Measurements from ENCODE around the gene SELPLG. TPM values are rescaled to one million over a fixed set of nuclear protein-coding genes. Genes with fewer than 3 reads are reported as not detected.

Gene SELPLG
- total RNA-seq, 4 donors from 2014 or later, result 2.5 to 10.1 (median 5.6) TPM

DNA sequence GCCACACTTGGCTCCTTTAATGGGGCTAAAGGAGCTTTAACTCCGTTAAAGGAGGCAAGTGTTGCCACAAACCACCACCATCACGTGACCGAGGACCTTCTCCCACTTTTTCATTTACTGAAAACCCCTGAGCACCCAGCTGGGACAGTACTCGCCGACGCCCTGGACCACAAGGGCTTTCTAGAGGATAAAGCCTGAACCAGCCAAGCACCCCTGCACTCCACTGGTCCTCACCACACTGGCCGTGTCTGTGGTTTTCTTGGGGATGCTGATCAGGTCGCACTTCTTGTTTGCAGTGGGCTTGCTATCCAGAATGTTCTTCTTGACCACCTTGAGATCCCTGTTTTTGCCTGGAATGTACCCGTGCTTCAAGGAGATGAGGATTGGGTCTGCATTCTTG, 14.7 kb upstream of the SELPLG start:
- TF ChIP-seq, protein P1, sequence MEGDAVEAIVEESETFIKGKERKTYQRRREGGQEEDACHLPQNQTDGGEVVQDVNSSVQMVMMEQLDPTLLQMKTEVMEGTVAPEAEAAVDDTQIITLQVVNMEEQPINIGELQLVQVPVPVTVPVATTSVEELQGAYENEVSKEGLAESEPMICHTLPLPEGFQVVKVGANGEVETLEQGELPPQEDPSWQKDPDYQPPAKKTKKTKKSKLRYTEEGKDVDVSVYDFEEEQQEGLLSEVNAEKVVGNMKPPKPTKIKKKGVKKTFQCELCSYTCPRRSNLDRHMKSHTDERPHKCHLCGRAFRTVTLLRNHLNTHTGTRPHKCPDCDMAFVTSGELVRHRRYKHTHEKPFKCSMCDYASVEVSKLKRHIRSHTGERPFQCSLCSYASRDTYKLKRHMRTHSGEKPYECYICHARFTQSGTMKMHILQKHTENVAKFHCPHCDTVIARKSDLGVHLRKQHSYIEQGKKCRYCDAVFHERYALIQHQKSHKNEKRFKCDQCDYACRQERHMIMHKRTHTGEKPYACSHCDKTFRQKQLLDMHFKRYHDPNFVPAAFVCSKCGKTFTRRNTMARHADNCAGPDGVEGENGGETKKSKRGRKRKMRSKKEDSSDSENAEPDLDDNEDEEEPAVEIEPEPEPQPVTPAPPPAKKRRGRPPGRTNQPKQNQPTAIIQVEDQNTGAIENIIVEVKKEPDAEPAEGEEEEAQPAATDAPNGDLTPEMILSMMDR (IDR thresholded peaks at IDR 0.05), result no peak
- TF ChIP-seq POLR2A (IDR thresholded peaks at IDR 0.05), result no peak
- intact Hi-C loops (cut with DNase I), result no loop called here
- peaks cover 0 to 50% (median 13%) of the 10 kb centered on the region in 3 donors for H3K4me1 ChIP-seq
- no peak for DNase-seq
- no peak overlapping the region for H3K4me3 ChIP-seq
- 68 to 96% methylated on average over 5 to 9 of the region's 9 CpGs for WGBS, 2 donors
- peaks cover 7 to 93% (median 21%) of the 10 kb centered on the region in 3 donors for H3K36me3 ChIP-seq
- no peaks in the 10 kb centered on the region for H3K9me3 ChIP-seq
- H3K27ac ChIP-seq, result peak overlapping the region in 1 of 4 donors; percentile 21
- no peaks in the 10 kb centered on the region for H3K27me3 ChIP-seq

DNA sequence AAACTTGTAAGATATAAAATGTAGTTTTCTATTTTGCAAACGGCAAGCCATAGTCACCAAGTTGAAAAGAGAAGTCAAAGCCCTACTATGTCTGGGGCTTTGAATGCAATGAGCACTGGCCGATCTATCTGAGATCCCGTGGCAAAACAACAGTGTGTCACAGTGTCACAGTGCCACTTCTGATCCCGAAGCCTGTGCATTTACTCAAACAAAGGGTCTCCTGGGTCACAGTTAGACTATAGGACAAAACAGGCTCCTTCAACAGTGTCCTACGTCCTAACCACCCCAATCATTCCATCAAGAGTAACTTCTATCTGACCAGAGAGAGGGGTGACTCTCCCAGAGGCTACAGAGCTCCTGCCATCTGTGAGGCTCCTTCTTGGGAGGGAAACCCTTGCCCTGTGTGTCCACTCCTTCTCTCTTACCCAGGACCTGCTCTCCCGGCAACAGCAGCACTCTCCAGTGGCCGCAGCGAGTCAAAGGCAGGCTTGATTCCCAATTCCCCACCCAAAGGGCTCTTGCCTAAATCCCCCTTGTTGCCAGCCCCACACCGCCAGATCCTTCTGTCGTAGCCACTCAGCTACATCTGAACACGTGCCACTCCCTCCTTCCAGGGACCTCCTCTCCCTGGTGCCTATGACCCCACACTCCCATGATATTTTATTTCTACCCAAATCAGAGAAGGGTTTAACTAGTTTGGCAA, 14.0 kb upstream of the SELPLG start:
- intact Hi-C loops (cut with DNase I), result no loop called here
- Histone ChIP-seq H3K27ac (peak overlapping the region in 3 of 4 donors; percentile 21 to 66 (median 32)), H3K4me3 (no peak overlapping the region), H3K4me1 (peaks cover 0 to 55% (median 13%) of the 10 kb centered on the region in 3 donors), H3K9me3 (no peaks in the 10 kb centered on the region), H3K36me3 (peaks cover 7 to 87% (median 21%) of the 10 kb centered on the region in 3 donors), H3K27me3 (no peaks in the 10 kb centered on the region)
- TF ChIP-seq POLR2A (IDR thresholded peaks at IDR 0.05), result no peak
- TF ChIP-seq, protein P1 (IDR thresholded peaks at IDR 0.05), result no peak
- no peak for DNase-seq
- 83% methylated on average over 11 of the region's 11 CpGs for WGBS, 2 donors

DNA sequence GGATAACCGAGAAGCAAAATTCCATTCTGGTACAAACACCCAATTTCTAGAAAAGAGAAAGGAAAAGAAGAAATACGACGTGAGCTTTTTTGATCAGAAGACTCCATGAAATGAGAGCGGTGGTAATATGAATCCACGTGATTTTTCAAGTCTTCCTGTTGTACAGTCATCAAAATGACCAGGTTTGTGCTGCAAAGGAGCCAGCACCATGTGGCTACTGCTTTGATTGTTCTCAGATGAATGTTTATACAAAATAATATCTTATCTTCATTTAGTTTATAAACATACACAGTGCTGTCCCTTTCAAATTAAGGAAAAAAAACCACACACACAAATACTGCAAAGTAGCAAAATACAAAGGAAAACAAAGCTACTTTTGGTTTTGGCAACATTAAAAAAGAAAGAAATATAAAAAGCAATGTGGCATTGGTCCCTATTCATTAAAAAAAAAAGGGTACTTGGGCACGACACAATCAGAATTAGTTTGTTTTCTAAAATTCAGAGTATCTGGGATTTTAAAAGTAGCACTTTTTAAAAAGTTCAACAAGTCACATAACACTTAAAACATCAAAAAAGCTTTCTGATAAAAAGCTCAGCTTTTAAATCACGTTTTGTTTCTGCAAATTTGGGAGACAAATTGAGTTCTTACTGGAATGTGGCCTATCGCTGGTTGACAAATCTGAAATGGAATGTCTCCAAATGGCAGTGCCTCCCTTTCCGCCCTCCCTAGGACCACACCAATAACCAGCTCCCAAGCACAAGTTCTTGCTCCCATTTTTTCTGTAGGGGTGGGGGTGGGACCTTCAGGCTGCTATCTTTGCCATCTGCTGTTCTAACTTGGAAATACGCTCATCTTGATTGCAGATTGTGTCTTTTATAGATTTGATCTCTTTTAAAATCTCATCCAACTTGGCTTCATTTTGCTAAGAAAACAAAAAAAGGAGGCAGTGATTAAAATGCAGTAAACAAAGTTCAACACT, 13.2 kb upstream of the SELPLG start:
- intact Hi-C loops (cut with DNase I), result no loop called here
- Histone ChIP-seq H3K4me3 (no peak overlapping the region), H3K9me3 (no peaks in the 10 kb centered on the region), H3K4me1 (peaks cover 0 to 63% (median 13%) of the 10 kb centered on the region in 3 donors), H3K27ac (peak overlapping the region in 3 of 4 donors; percentile 32 to 40 (median 33)), H3K27me3 (no peaks in the 10 kb centered on the region), H3K36me3 (peaks cover 7 to 78% (median 21%) of the 10 kb centered on the region in 3 donors)
- no peak for TF ChIP-seq POLR2A (IDR thresholded peaks at IDR 0.05)
- TF ChIP-seq, protein P1 (IDR thresholded peaks at IDR 0.05), result no peak
- no peak for DNase-seq
- WGBS, 2 donors, result 64% methylated on average over 10 of the region's 10 CpGs

DNA sequence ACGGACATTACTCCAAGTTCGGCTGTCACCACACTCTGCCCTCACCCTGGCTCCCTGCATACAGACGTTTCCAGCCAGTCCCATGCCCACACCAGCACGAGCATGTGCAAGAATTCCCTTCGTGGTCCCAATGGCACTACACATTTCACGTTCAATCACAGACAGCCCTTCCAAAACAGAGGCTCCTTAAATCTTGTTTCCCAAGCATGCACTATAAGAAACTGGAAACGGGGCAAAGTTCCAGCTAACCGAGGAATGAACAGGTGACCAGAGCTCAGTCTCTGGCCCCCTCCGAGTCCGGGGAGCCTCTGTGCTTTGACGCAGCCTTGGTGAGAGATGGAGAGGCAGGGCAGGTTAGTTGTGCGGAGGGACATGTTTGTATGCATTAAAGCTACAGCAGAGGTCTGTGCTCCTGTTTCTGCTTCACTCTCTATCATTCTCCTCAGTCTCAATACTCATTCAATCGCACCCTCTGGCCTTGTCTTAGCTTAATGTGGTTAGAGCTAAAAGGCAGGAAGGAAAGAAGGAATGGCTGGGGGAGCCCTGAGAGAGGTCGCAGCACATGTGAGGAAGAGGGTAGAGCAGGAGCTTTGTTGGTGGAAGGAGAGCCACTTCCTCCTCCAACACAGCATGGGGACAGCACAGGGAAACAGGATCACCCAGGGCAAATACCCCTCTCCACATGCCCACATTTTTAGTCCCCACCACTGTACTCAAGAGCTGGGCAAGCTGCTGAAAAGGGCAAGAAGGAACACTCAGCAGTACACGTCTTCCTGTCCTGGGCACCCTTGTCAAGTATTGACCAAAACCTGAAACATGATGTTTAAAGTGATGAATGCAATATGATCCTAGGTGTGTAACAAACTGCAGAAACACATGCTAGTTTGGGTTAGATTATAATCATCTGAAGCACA, 12.2 kb upstream of the SELPLG start:
- WGBS, 2 donors, result 76 to 83% methylated on average over 9 to 10 of the region's 15 CpGs
- Histone ChIP-seq H3K27me3 (no peaks in the 10 kb centered on the region), H3K4me3 (no peak overlapping the region), H3K36me3 (peaks cover 7 to 69% (median 14%) of the 10 kb centered on the region in 3 donors), H3K4me1 (peaks cover 0 to 63% (median 13%) of the 10 kb centered on the region in 3 donors), H3K9me3 (no peaks in the 10 kb centered on the region), H3K27ac (peak overlapping the region in 3 of 4 donors; percentile 32 to 40 (median 33))
- no peak for DNase-seq
- intact Hi-C loops (cut with DNase I), result no loop called here
- TF ChIP-seq, protein P1 (IDR thresholded peaks at IDR 0.05), result no peak
- TF ChIP-seq POLR2A (IDR thresholded peaks at IDR 0.05), result no peak
